ENCODE results near the gene CBX1. TPM values are rescaled to one million over a fixed set of nuclear protein-coding genes. Genes with fewer than 3 reads are reported as not detected.

Gene CBX1
- total and polyA plus RNA-seq, 2 of the 8 experiments (the other 6 are each of a cell fraction or from before 2014, with no cell fraction given): 38.7 to 173 TPM

- Histone ChIP-seq H3K79me1 (ENCODE audit: low read depth, low read length) (no peaks in the 10 kb centered on the region), H3K36me3 (ENCODE audit: control insufficient read depth in 2 of 4, insufficient read depth in 4 of 4, low read length in 3 of 4) (no peaks in the 10 kb centered on the region), H4K20me1 (replicated peaks in 1 of 2; ENCODE audit: control insufficient read depth in 1 of 2, insufficient read depth in 2 of 2, low read length in 2 of 2) (peaks cover 0 to 6% of the 10 kb centered on the region in 2 experiments), H2AFZ (ENCODE audit: low read length) (no peak overlapping the region), H3K79me2 (ENCODE audit: control insufficient read depth in 1 of 2, insufficient read depth in 2 of 2, low read length in 2 of 2) (no peaks in the 10 kb centered on the region), H3K23ac (ENCODE audit: insufficient read length) (no peak overlapping the region), H3K4me2 (ENCODE audit: insufficient read depth in 1 of 2, low read depth in 2 of 2, low read length in 2 of 2) (no peak overlapping the region; a peak in 1 of 4 replicates), H3K27ac (ENCODE audit: low read depth, low read length) (no peak overlapping the region), H2BK5ac (ENCODE audit: low read depth, low read length) (no peak overlapping the region), H3K23me2 (ENCODE audit: low read depth, low read length) (peaks cover 4% of the 10 kb centered on the region; the same call in 1 of the 2 replicates), H3K27me3 (replicated peaks in 1 of 4; ENCODE audit: control insufficient read depth in 3 of 4, extremely low read depth in 1 of 4, insufficient read depth in 3 of 4, low read length in 3 of 4) (peaks cover 6 to 27% (median 20%) of the 10 kb centered on the region in 4 experiments), H2BK15ac (ENCODE audit: low read length) (no peak overlapping the region), H3K18ac (ENCODE audit: extremely low read depth, low read length) (no peak overlapping the region), H3K4me1 (replicated peaks in 1 of 4; ENCODE audit: control insufficient read depth in 3 of 4, insufficient read depth in 4 of 4, low read length in 3 of 4) (peaks cover 2 to 7% (median 4%) of the 10 kb centered on the region in 4 experiments; a peak in 5 of 7 replicates), H2BK20ac (ENCODE audit: low read length) (no peak overlapping the region), H3K9ac (replicated peaks in 1 of 4; ENCODE audit: extremely low read depth in 1 of 4, low read depth in 3 of 4, low read length in 3 of 4) (no peak overlapping the region), H4K8ac (ENCODE audit: extremely low read depth, insufficient read depth, low read length) (no peak overlapping the region), H3K4ac (replicated peaks; ENCODE audit: insufficient read length, low read depth, low read length) (no peak overlapping the region), H2AK5ac (ENCODE audit: low read depth, low read length) (no peak overlapping the region), H4K91ac (replicated peaks; ENCODE audit: insufficient read length, low read length) (no peak overlapping the region), H4K5ac (ENCODE audit: insufficient read length, low read depth, low read length) (no peak overlapping the region), H2BK120ac (replicated peaks; ENCODE audit: low read depth, low read length) (no peak overlapping the region), H3K56ac (replicated peaks; ENCODE audit: insufficient read length, low read depth, low read length) (no peak overlapping the region), H3K14ac (ENCODE audit: insufficient read length) (no peak overlapping the region), H2BK12ac (ENCODE audit: low read depth, low read length) (no peak overlapping the region), H3K9me3 (ENCODE audit: insufficient read depth in 2 of 2, low read depth in 1 of 2, low read length in 1 of 2) (no peaks in the 10 kb centered on the region), H3K4me3 (ENCODE audit: extremely low read depth in 1 of 4, insufficient read depth in 2 of 4, low read depth in 3 of 4, low read length in 4 of 4) (no peak overlapping the region)
- ChIA-PET POLR2A (ENCODE audit: partially characterized antibody) (interaction anchor here (28.1 kb wide), 1 partner anchor 23 kb away, joined by 1227 read pairs; the partner anchor contains the start of gene NFE2L1), CTCF (ENCODE audit: partially characterized antibody) (interaction anchor here (0.9 to 1.9 kb wide), 4 partner anchors 9 to 29 kb away, joined by 3 to 12 read pairs (median 6); partner anchors contain the start of gene NFE2L1)
- FAIRE-seq: no peak
- DNase-seq (ENCODE audit: low read depth in 1 of 2, low spot score in 2 of 2): no peak
- WGBS, 2 experiments (ENCODE audit: extremely low coverage in 1 of 2, insufficient coverage in 1 of 2, insufficient read length in 1 of 2, insufficient replicate concordance in 2 of 2, low coverage in 1 of 2, low lambda C conversion rate in 2 of 2, missing lambda C conversion rate in 1 of 2): 89% methylated on average over 2 of the region's 2 CpGs; no CpG with 5 or more reads in 1 of the 2 experiments
- TF ChIP-seq GTF2F1 (IDR thresholded peaks at IDR 0.05; ENCODE audit: borderline replicate concordance, low read depth, low read length) (no peak), NANOG (IDR thresholded peaks at IDR 0.05; ENCODE audit: insufficient read depth, low read depth, low read length, poor library complexity, severe bottlenecking) (no peak)
These were observed 62.6 kb downstream of the CBX1 start for GRCh38 chr17:48038687-48039086.
